COLO668 (cell line): ENCODE results near the gene DUS2.
A peak's percentile ranks its signal among the peaks of the same experiment; 100 is the strongest.

Source experiments
- DNase-seq: peaks from one replicate; lab custom pipeline; 2025; ENCODE audit not compliant: unreplicated experiment; lab: John Stamatoyannopoulos, UW

The DUS2 gene

GRCh38 chr16:68074850-68075555 lies 51.9 kb downstream of the DUS2 start:
- DNase-seq: no peak

GRCh38 chr16:68075980-68076379 lies 52.9 kb downstream of the DUS2 start:
- DNase-seq: no peak

GRCh38 chr16:68076560-68076959 lies 53.5 kb downstream of the DUS2 start:
- no peak for DNase-seq

- no peak for DNase-seq
Measured at GRCh38 chr16:68077866-68078700, 55.0 kb downstream of the DUS2 start.

GRCh38 chr16:68078701-68079375 lies 55.8 kb downstream of the DUS2 start:
- DNase-seq: no peak

GRCh38 chr16:68079376-68079625 lies 56.2 kb downstream of the DUS2 start:
- no peak for DNase-seq

- no peak for DNase-seq
Measured at GRCh38 chr16:68079626-68080344, 56.7 kb downstream of the DUS2 start.

DNA sequence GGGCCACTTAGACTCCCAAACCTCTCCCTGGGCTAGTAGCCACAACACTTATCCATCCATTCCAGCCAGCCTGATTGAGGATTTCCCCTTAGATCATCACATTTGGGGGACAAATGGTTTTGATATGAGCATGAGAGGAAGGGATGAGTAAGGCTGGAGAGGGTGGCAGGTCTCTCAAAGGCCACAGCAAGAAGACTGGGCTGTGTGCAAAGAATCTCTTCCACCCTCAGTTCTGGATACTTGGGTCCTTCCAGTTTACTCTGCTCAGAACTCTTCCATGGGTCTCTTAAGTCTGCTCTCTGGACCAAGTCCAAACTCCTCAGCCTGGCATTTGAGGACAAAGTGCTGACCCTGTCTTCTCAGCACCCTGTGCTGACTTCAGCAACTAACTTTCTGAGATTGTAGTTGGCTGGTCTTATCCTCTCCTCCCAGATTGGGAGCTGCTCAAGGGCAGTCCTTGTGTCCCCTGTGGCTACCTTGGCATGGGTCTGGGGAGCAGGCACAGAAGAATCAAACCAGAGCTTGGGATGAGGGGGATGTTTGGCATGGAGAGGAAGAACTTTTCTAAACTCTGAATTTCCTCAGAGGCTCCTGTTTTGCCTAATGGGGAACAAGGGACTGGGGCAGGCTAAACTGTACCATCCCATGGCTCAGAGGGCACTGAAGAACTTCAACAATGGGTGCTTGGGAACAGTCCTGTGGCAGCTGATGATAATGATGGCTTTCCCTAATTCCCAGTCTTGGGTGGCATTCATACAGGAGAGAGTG lies 59.0 kb downstream of the DUS2 start:
- no peak for DNase-seq

DNA sequence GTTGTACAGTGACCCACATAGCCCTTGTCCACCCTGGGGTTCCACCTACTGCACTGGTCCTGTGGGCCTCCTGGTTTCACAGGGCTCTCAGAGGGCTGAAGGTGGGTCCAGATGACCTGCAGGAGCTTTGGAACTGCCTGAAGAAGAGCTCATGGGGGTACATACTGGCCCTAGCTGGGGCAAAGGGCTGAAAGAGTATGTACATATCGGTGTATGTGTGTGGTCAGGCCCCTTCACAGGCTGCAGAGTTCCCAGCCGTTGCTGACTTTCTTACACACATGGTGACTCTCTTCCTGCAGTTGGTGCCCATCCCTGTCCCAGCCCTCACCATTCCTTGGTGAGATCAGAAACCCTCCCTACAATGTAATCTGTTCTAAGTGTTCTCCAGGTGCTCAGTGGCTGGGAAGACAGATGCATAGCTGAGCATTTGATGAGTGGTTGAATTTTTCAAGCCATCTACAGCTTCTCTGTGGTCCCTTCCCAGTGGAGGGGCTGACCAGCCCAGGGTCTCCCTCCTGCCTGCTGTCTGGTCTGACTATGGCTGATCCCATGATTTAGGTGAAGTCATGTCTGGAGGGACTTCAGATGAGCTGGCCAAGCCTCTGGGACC lies 59.6 kb downstream of the DUS2 start:
- DNase-seq: no peak

DNA sequence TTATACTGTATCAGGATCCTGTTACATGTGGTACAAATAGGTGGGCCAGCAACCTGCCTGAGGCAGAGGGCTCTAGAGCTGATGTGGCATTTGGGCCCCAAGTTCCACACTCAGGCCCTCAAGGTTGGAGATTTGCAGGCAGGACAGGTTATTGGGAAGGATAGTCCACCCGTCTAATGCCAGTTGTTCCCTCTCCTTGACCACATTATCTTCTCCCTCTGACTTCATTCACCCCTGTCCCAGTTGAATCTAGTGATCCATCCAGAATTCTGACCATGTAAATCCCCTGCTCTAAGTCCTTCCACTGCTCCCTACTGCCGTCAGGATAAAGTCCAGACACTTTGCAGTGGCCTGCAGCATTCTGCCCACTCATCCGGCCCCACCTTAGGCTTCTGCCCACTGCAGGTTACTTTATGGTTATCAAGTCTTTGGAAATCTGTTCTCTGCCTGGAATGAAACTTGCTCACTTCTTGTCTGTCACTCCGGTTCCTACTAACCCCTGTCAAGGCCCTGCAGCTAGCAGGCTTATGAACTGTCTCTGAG lies 60.2 kb downstream of the DUS2 start:
- DNase-seq: no peak

GRCh38 chr16:68083861-68084503 lies 60.9 kb downstream of the DUS2 start:
- DNase-seq: no peak

DNA sequence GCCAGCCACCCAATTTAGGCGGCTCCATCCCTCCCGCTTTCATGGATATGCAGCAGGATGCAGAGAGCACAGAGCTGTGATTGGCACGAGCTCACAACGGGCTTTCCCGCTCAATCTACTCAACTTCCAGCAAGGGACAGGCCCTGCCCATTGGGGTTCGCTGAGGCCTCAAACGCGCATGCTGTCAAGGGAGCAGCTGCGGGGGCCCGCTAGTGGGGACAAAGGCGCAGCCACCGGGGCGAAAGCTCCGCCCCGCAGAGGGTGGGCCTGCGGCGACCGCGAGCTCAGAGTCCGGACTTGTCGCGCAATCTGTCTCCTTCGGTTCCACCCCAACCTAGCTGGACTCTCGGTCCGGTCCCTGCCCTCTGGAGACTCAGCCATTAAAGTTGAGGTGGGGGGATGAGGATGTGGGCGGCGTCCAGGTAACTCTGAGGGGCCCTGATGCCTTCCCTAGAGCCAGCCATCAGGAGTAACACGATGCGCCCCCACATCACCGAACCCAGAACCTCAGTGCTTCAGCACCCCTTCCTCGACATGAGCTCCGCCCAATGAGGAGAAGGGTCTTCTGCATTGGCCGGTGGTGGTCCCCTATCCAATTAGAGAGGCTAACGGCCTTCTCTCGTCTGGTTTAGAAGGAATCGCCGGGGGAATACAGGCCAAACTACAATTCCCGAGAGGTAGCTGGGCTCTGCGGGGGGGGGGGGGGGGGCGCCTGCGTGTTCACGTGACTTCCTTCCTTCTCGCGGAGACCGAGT lies 61.6 kb downstream of the DUS2 start:
- peak; percentile 93 for DNase-seq

GRCh38 chr16:68085259-68086071 lies 62.4 kb downstream of the DUS2 start, which contains the start of gene NFATC3:
Gene NFATC3 (plus strand): TSS chr16:68085370. CDS start chr16:68085682, 312 bp downstream.
- peak; percentile 98 for DNase-seq

DNA sequence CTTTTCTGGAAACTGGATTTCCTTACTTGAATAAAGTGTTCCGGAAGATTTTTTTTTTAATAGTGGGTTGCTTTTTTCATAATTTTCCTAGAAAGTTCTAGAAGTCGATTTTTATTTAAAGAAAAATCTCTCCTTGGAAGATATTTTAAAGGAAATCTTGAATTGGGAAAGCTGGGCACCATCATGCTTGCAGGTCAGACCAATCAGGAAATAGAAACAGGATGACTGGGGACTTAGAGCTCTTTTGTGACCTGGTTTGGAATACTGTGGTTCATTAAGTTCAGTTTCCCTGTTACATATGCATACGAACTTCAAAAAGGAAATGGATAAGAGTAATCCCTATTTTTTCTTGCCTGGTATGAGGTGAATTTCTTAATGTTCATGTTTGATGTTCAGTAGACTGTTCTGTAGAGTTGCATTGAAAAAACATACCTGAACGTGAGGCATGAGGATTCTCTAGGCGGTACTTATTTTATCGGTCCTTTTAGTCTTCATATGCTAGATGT lies 63.3 kb downstream of the DUS2 start:
- no peak for DNase-seq

DNA sequence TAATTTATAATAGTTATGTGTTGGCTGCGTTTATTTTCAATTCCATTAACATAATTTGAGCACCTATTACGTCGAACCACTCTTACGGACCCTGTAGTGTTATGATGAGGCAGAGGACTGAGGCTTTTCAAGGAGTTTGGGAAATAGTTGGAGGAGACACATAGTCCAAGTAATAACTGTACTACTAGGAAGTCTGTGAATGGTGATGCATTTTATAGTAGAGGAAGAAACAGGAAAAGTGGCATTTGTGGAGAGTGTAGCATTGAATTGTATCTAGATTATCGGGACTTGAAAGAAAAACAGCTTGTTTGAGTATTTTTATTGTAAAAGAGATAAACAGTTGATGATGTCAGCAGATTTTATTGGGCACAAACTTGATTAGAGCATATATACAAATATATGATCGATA lies 63.8 kb downstream of the DUS2 start:
- no peak for DNase-seq

GRCh38 chr16:68087688-68088087 lies 64.6 kb downstream of the DUS2 start:
- DNase-seq: no peak

- no peak for DNase-seq
Measured at GRCh38 chr16:68088130-68088972, 65.3 kb downstream of the DUS2 start.
